AG04449 (cell line): Measurements from ENCODE around the gene NUTM2E.
"Not testable (repeated sequence)": the region's sequence is repeated elsewhere in the genome, so short reads cannot be mapped to it uniquely, and the experiment has no call there.

ENCODE experiments used
- CTCF ChIA-PET: fragments of 350-600 bp; formaldehyde crosslinking; extraction: SDS; loops from one replicate; lab custom pipeline; 2021; ENCODE audit warnings: antibody characterized with exemption; lab: Yijun Ruan, JAX
- POLR2A ChIA-PET: fragments of 400-600, 350-600 bp; formaldehyde crosslinking; extraction: SDS; loops from one replicate; lab custom pipeline; 2020; ENCODE audit warnings: antibody characterized with exemption, inconsistent platforms; lab: Yijun Ruan, JAX
- DNase-seq: peaks from one replicate; pipeline ENCODE4 v3.0.0-alpha.2; 2010; ENCODE audit warnings: low read depth, low spot score
- H3K4me3 ChIP-seq: 2 replicates; pipeline ENCODE4 v1.5.1; 2011; ENCODE audit warnings: low read depth, mild to moderate bottlenecking, control low read depth, low read length

The NUTM2E gene

DNA sequence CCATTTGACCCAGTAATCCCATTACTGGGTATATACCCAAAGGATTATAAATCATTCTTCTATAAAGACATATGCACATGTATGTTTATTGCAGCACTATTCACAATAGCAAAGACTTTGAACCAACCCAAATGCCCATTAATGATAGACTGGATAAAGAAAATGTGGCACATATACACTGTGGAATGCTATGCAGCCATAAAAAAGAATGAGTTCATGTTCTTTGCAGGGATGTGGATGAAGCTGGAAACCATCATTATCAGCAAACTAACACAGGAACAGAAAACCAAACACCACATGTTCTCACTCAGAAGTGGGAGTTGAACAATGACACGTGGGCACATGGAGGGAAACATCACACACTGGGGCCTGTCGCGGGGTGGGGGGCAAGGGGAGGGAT, 7.3 kb downstream of the NUTM2E start:
- POLR2A ChIA-PET, DNase-seq, CTCF ChIA-PET: not testable (repeated sequence)

DNA sequence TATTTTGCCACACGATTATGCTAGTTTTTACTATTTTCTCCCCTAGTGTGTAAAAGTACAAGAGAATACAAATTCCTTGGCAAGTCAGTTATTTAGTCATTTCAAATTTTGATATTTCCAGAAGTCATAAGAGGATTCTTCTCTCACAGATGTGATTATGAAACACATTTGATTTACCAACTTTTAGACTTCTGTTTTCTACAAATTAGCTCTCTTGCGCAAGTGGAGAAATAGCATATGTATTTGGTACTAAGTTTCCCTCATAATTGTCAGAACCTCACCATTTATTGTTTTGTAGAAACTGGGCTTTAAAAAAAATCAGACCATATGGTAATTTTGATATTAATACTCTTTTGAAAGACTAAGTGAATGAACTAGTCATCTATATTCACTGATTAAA, 9.4 kb downstream of the NUTM2E start:
- POLR2A ChIA-PET, H3K4me3 ChIP-seq, DNase-seq, CTCF ChIA-PET: not testable (repeated sequence)

More for the DNA sequence above, 7.3 kb downstream of the NUTM2E start:
- H3K4me3 ChIP-seq = not testable (repeated sequence)

DNA sequence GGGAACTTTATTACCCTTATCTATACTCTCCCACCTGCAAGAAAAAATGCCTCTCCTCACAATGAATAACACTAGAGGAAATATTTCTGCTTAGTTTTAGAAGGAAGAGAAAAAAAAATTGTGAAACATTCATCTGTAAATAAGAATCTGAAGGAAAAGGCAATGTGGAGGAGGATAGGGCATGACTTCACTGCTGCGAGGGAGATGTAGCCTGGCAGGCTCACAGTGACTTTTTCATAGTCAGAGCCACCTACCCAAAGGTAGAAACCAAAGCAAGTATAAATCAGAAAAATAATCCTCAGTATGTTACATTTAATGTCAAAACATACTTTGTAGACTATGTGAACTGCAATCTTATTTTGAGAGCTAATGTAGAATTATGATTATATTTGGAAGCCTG, 10.4 kb downstream of the NUTM2E start:
- H3K4me3 ChIP-seq, POLR2A ChIA-PET, CTCF ChIA-PET, DNase-seq: not testable (repeated sequence)

DNA sequence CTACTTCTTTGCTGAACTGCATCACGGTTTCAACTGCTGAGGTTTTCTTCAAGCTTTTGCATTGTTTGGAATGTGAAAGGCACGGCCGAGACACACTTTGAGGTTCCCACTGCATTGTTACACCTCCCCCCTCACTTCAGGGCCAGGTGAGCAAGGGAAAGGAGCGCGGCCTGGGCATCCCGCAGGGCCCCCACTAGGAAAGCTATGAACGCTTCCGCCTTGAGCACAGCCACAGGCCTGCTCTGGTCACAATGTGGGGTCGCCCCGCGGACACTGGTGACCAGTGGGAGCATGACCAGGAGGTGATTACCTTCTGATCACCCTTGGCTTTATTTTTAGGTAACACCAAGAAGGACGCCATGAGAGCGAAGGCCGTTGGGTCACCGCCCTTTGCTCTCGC, 11.9 kb downstream of the NUTM2E start:
- H3K4me3 ChIP-seq, DNase-seq, CTCF ChIA-PET, POLR2A ChIA-PET: not testable (repeated sequence)

DNA sequence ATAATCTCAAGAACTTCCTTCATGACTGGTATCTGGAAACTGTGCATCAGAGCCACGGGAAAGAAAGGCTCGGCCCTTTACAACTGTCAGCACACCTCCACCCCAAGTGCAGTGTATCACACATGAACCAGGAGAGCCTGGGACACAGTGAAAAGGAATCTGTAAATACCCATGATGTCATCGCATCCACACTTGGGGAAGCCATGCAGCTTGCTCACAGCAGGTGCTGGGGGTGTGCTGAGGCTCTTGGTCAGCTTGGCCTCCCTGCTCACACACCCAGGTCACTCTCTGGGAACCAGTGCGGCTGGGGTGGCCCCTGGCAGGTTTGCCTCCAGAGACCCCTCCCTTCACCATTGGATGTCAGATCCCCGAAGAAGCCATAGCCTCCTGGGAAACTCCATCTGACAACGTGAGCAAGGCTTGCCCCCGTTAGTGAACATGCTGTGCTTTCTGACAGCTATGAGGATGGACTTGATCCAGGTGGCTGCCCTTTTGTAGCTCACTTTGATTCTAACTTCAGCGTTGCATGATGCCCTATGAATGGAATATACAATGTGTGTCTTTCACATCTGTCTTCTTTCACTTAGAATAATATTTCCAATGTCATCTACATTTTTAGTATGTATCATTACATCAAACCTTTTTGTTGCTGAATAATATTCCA, 26.8 kb downstream of the NUTM2E start:
- DNase-seq, POLR2A ChIA-PET: not testable (repeated sequence)

DNA sequence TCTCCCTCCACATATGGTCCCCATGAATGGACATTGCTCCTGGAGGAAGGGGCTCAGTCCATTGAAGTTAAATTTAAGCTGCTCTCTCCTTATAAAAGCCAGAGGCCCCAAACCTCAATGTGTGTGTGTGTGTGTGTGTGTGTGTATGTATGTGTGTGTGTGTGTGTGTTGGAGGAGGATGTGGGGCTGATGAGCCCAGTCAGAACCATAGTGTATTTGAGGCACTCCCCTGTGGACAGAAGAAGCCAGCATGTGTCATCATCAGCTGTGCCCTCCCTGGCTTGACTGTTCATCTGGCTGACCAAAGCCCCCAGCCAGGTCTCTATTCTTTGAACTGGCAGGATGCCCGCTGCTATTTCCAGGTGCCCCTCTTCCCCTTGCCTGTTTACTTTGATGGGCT, 35.7 kb downstream of the NUTM2E start:
- DNase-seq, CTCF ChIA-PET, H3K4me3 ChIP-seq, POLR2A ChIA-PET: not testable (repeated sequence)

More for the DNA sequence above, 26.8 kb downstream of the NUTM2E start:
- CTCF ChIA-PET, H3K4me3 ChIP-seq: not testable (repeated sequence)

DNA sequence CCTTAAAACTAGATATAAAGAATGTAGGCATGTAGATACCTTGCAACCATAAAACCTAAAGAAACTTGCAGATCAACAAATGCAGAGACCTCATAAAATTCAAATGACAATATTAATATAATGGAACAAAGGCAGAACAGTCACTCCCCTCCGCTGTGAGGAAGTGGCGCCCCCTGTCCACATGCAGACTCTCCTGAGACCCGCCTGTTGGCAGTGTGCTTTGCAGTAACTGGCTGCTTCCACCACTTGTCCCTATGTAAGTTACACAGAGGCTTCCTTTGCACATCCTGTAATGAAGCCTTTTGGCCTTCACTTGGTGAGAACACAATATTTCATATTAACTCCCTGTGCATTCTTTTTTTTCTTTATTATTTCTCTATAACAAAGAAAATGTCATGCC, 36.3 kb downstream of the NUTM2E start:
- DNase-seq, POLR2A ChIA-PET, H3K4me3 ChIP-seq, CTCF ChIA-PET: not testable (repeated sequence)

DNA sequence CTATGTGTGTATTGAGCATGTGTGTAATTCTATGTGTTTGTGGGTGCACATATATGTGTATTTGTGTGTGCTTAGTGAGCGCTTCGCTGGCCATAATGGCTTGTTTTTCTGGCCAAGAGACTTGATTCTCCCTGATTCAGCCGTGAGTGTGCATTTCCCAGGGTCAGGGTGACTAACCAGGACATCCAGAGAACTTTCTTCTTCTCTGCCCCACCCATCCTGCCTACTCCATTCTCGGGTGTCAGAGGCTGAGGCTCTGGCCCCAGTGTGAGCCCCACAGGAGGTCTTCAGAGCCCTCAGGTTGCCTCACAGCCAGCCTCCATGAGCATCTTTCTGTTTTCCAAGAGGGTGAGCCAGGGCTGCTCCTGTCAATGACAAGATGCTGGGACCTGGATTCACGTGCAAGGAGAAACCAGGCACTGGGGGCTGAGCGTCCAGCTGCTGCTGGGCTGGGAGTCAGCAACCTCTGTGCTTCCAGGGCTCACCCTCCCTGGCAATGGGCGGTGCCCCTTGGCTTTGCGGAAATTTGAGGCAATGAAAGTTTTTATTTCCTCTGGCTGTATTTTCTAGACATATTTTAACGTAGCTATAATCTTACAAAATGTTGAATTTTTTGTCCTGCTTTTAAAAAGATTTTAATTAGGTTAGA, 40.5 kb downstream of the NUTM2E start:
- POLR2A ChIA-PET, DNase-seq: not testable (repeated sequence)

DNA sequence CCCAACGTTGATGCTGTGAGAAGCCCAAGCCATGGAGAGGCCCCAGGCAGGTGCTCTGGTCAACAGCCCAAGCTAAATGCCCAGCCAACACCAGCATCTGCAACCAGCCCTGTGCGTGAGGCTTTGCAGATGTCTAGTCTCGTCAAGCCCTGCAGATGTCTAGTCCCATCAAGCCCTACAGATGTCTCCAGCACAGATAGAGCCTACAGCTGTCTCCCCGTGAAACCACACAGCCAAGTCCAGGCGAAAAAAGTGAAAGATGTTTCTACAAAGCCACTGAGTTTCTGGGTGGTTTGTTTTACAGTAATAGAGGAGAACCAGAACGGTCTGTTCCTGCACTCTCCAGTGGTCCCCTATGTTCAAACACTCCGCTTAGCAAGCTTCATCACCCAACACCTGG, 41.5 kb downstream of the NUTM2E start:
- DNase-seq, POLR2A ChIA-PET, CTCF ChIA-PET, H3K4me3 ChIP-seq: not testable (repeated sequence)

More for the DNA sequence above, 40.5 kb downstream of the NUTM2E start:
- H3K4me3 ChIP-seq, CTCF ChIA-PET: not testable (repeated sequence)

DNA sequence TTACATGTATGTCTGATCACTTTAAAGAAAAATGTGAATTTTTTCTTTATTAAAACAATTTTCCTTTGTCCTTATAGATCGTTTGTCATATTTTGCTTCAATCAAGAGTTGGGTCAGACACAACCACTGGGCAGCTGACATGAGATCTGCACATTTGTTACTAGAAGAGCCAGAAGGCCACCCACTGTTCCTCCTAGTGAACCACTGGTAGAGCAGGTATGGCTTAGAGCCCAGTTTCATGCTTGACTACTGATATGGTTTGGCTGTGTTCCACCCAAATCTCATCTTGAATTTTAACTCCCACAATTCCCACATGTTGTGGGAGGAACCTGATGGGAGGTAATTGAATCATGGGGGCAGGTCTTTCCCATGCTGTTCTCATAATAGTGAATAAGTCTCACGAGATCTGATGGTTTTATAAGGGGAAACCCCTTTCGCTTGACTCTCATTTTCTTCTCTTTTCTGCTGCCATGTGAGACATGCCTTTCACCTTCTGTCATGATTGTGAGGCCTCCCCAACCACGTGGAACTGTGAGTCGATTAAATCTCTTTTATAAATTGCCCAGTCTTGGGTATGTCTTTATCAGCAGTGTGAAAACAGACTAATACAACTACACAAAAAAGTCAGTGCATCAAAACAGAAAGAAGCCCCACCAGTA, 43.0 kb downstream of the NUTM2E start:
- H3K4me3 ChIP-seq, CTCF ChIA-PET, POLR2A ChIA-PET, DNase-seq: not testable (repeated sequence)

DNA sequence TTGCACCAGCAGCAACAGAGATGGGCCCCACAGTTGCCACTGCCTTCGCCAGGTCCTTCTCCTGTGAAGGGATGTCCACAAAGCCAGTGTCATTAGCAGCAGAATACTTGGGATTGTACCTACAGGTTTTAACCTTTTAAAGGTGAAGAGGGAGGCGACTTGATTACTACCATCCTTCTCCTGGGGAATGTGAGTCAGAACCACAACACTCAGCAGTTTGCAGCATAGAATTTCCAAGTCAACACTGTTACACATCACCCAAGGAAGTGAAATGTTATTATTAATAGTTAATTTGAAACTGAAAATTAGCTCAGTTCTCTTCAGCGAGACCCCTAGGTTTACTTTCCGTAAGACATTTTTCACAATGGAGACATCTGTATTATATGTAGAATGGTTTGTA, 45.2 kb downstream of the NUTM2E start:
- CTCF ChIA-PET, DNase-seq, H3K4me3 ChIP-seq, POLR2A ChIA-PET: not testable (repeated sequence)
